Measurements from ENCODE around the gene IFI44.

DNA sequence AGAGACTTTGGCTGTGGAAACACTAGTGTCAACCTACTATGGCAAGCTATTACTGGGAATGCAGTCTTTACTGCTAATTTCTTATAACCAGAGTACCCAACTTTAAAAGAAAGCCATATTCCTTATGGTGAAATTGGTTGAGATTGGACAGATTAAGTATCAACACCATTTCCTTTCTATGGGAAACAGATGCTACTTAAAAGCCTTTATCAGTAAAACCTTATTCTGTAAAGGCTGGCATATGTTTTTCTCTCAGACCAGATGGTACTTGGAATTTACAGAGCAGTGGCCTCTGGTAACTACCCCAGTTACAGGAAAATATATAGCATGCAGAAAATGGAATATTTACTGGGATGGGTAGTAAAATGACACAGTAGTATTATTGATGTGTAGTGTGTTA lies 18.8 kb downstream of the IFI44 start:
- TF ChIP-seq, protein P1, sequence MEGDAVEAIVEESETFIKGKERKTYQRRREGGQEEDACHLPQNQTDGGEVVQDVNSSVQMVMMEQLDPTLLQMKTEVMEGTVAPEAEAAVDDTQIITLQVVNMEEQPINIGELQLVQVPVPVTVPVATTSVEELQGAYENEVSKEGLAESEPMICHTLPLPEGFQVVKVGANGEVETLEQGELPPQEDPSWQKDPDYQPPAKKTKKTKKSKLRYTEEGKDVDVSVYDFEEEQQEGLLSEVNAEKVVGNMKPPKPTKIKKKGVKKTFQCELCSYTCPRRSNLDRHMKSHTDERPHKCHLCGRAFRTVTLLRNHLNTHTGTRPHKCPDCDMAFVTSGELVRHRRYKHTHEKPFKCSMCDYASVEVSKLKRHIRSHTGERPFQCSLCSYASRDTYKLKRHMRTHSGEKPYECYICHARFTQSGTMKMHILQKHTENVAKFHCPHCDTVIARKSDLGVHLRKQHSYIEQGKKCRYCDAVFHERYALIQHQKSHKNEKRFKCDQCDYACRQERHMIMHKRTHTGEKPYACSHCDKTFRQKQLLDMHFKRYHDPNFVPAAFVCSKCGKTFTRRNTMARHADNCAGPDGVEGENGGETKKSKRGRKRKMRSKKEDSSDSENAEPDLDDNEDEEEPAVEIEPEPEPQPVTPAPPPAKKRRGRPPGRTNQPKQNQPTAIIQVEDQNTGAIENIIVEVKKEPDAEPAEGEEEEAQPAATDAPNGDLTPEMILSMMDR (IDR thresholded peaks at IDR 0.05; ENCODE audit: low read length), result no peak
- no peak for TF ChIP-seq EZH2 (IDR thresholded peaks at IDR 0.05; ENCODE audit: borderline replicate concordance, low read length)
